Mucosa of rectum (tissue), 2 donors: ENCODE data around the gene NFE2L3.
"Not testable (repeated sequence)": the region's sequence is repeated elsewhere in the genome, so short reads cannot be mapped to it uniquely, and the experiment has no call there.

Experiments used
- H3K27ac ChIP-seq, 2 donors: one replicate each; pipeline ENCODE4 v1.7.0; 2013; ENCODE audit warnings: inconsistent platforms in 2 of 2, low read depth in 2 of 2, low read length in 2 of 2
- H3K27me3 ChIP-seq, 2 donors: one replicate each; pipeline ENCODE4 v1.7.0; 2013; ENCODE audit warnings: low read length in 2 of 2; ENCODE audit not compliant: control insufficient read depth in 2 of 2, insufficient read depth in 2 of 2
- H3K36me3 ChIP-seq, 2 donors: one replicate each; pipeline ENCODE4 v1.7.0; 2013; ENCODE audit warnings: low read length in 2 of 2; ENCODE audit not compliant: control insufficient read depth in 2 of 2, insufficient read depth in 2 of 2
- H3K4me1 ChIP-seq, 2 donors: one replicate each; pipeline ENCODE4 v1.7.0; 2013; ENCODE audit warnings: low read length in 2 of 2, mild to moderate bottlenecking in 1 of 2; ENCODE audit not compliant: control insufficient read depth in 2 of 2, insufficient read depth in 2 of 2
- H3K4me3 ChIP-seq, 2 donors: one replicate each; pipeline ENCODE4 v1.7.0; 2013; ENCODE audit warnings: low read length in 2 of 2
- H3K9ac ChIP-seq, 2 donors: one replicate each; pipeline ENCODE4 v1.7.0; 2013; ENCODE audit warnings: low read length in 2 of 2, low read depth in 1 of 2, mild to moderate bottlenecking in 1 of 2
- H3K9me3 ChIP-seq, 2 donors: one replicate each; pipeline ENCODE4 v1.7.0; 2013; ENCODE audit warnings: low read length in 2 of 2; ENCODE audit not compliant: control insufficient read depth in 2 of 2
- donor health status: healthy.
- donor health status: Normal muscosa, but diverticular disease.

Gene NFE2L3

GRCh38 chr7:26155531-26156375 lies 3.8 kb downstream of the NFE2L3 start:
- Histone ChIP-seq H3K36me3 (no peaks in the 10 kb centered on the region), H3K4me3 (peak overlapping the region in 1 of 2 donors; percentile 17), H3K4me1 (peaks cover 28 to 48% of the 10 kb centered on the region in 2 donors), H3K9ac (no peak overlapping the region), H3K9me3 (no peaks in the 10 kb centered on the region), H3K27me3 (no peaks in the 10 kb centered on the region), H3K27ac (peak overlapping the region in 1 of 2 donors; percentile 24)

- no peaks in the 10 kb centered on the region for H3K9me3 ChIP-seq
- peak overlapping the region; percentile 12 to 30 for H3K27ac ChIP-seq
- peaks cover 25 to 44% of the 10 kb centered on the region in 2 donors for H3K4me1 ChIP-seq
- no peaks in the 10 kb centered on the region for H3K27me3 ChIP-seq
- no peaks in the 10 kb centered on the region for H3K36me3 ChIP-seq
- H3K9ac ChIP-seq: no peak overlapping the region
- H3K4me3 ChIP-seq: no peak overlapping the region
Observed at GRCh38 chr7:26156451-26157420, 4.7 kb downstream of the NFE2L3 start.

GRCh38 chr7:26157520-26158105 lies 5.6 kb downstream of the NFE2L3 start:
- no peak overlapping the region for H3K27ac ChIP-seq
- no peaks in the 10 kb centered on the region for H3K27me3 ChIP-seq
- no peak overlapping the region for H3K9ac ChIP-seq
- H3K4me3 ChIP-seq: no peak overlapping the region
- H3K9me3 ChIP-seq: no peaks in the 10 kb centered on the region
- no peaks in the 10 kb centered on the region for H3K36me3 ChIP-seq
- peaks cover 23 to 43% of the 10 kb centered on the region in 2 donors for H3K4me1 ChIP-seq

GRCh38 chr7:26159243-26159642 lies 7.2 kb downstream of the NFE2L3 start:
- Histone ChIP-seq H3K36me3 (no peaks in the 10 kb centered on the region), H3K27ac (no peak overlapping the region), H3K9ac (no peak overlapping the region), H3K4me1 (peaks cover 17 to 29% of the 10 kb centered on the region in 2 donors), H3K27me3 (no peaks in the 10 kb centered on the region), H3K4me3 (no peak overlapping the region), H3K9me3 (no peaks in the 10 kb centered on the region)

GRCh38 chr7:26160896-26161295 lies 8.9 kb downstream of the NFE2L3 start:
- Histone ChIP-seq H3K27me3 (no peaks in the 10 kb centered on the region), H3K4me1 (peaks cover 8 to 28% of the 10 kb centered on the region in 2 donors), H3K9ac (no peak overlapping the region), H3K27ac (no peak overlapping the region), H3K4me3 (no peak overlapping the region), H3K36me3 (no peaks in the 10 kb centered on the region), H3K9me3 (no peaks in the 10 kb centered on the region)

- no peaks in the 10 kb centered on the region for H3K36me3 ChIP-seq
- H3K27ac ChIP-seq: no peak overlapping the region
- H3K4me3 ChIP-seq: no peak overlapping the region
- H3K4me1 ChIP-seq: peaks cover 14 to 31% of the 10 kb centered on the region in 2 donors
- H3K27me3 ChIP-seq: no peaks in the 10 kb centered on the region
- no peaks in the 10 kb centered on the region for H3K9me3 ChIP-seq
- no peak overlapping the region for H3K9ac ChIP-seq
Observed at GRCh38 chr7:26162431-26162830, 10.4 kb downstream of the NFE2L3 start.

- H3K4me1 ChIP-seq: peaks cover 12 to 20% of the 10 kb centered on the region in 2 donors
- H3K9me3 ChIP-seq, H3K4me3 ChIP-seq, H3K9ac ChIP-seq, H3K27ac ChIP-seq, H3K36me3 ChIP-seq, H3K27me3 ChIP-seq: not testable (repeated sequence)
Observed at GRCh38 chr7:26163804-26164203, 11.8 kb downstream of the NFE2L3 start.

- no peaks in the 10 kb centered on the region for H3K27me3 ChIP-seq
- H3K9ac ChIP-seq: no peak overlapping the region
- H3K4me1 ChIP-seq: peaks cover 8 to 9% of the 10 kb centered on the region in 2 donors
- H3K4me3 ChIP-seq: no peak overlapping the region
- H3K9me3 ChIP-seq: no peaks in the 10 kb centered on the region
- H3K27ac ChIP-seq: no peak overlapping the region
- peaks cover 0 to 2% of the 10 kb centered on the region in 2 donors for H3K36me3 ChIP-seq
Observed at GRCh38 chr7:26165950-26166683, 14.1 kb downstream of the NFE2L3 start.

- Histone ChIP-seq H3K36me3 (peaks cover 0 to 2% of the 10 kb centered on the region in 2 donors), H3K9ac (peak overlapping the region in 1 of 2 donors; percentile 32), H3K27ac (peak overlapping the region in 1 of 2 donors; percentile 23), H3K9me3 (no peaks in the 10 kb centered on the region), H3K4me3 (no peak overlapping the region), H3K4me1 (peaks cover 8 to 9% of the 10 kb centered on the region in 2 donors), H3K27me3 (no peaks in the 10 kb centered on the region)
Observed at GRCh38 chr7:26166684-26167266, 14.8 kb downstream of the NFE2L3 start.
